Bronchial epithelial cell (primary cell): ENCODE measurements around the gene ARHGDIB. TPM values are rescaled to one million over a fixed set of nuclear protein-coding genes. Genes with fewer than 3 reads are reported as not detected.

ENCODE experiments used
- DNase-seq: peaks from one replicate; pipeline ENCODE4 v3.0.0-alpha.2; 2010; ENCODE audit warnings: low read depth
- FAIRE-seq: peaks from 2 replicates; lab custom pipeline; 2011; peaks lifted over from hg19 to GRCh38; lab: Jason Lieb, UNC
- H3K27me3 ChIP-seq: 2 replicates; pipeline ENCODE4 v1.5.1; 2011; ENCODE audit warnings: low read length; ENCODE audit not compliant: control insufficient read depth, insufficient read depth
- H3K36me3 ChIP-seq: 2 replicates; pipeline ENCODE4 v1.5.1; 2011; ENCODE audit warnings: low read length; ENCODE audit not compliant: control insufficient read depth, insufficient read depth
- H3K4me3 ChIP-seq: 2 replicates; pipeline ENCODE4 v1.5.1; 2011; ENCODE audit warnings: mild to moderate bottlenecking, low read depth, low read length, control low read depth
- CTCF ChIP-seq: IDR thresholded peaks from 2 replicates; pipeline ENCODE4 v1.5.1; 2011; ENCODE audit warnings: mild to moderate bottlenecking, moderate library complexity, low read length, control low read depth, inconsistent platforms; ENCODE audit not compliant: insufficient read depth, severe bottlenecking
- total RNA-seq: library from RNA; depleted of rRNA; stranded (reverse); fragments of >200 nt; gene quantifications from 2 replicates; pipeline ENCODE4 v1.2.1, GENCODE V29; 2014

ARHGDIB gene
- total RNA-seq, 1 donor from 2014 or later, result 0.53 TPM

- Histone ChIP-seq H3K36me3 (no peaks in the 10 kb centered on the region), H3K4me3 (no peak overlapping the region), H3K27me3 (no peaks in the 10 kb centered on the region)
- DNase-seq (no peak), FAIRE-seq (no peak)
- TF ChIP-seq CTCF, result no peak
Observed at GRCh38 chr12:14994610-14995009, 33.2 kb upstream of the ARHGDIB start.

- Histone ChIP-seq H3K36me3 (no peaks in the 10 kb centered on the region), H3K4me3 (no peak overlapping the region), H3K27me3 (no peaks in the 10 kb centered on the region)
- no peak for TF ChIP-seq CTCF
- FAIRE-seq (no peak), DNase-seq (peak; percentile 15)
Observed at GRCh38 chr12:14993537-14994266, 32.3 kb upstream of the ARHGDIB start.

GRCh38 chr12:14993117-14993516 is 31.7 kb upstream of the ARHGDIB start:
- no peaks in the 10 kb centered on the region for H3K36me3 ChIP-seq
- FAIRE-seq, result no peak
- H3K4me3 ChIP-seq, result no peak overlapping the region
- peak; percentile 24 for DNase-seq
- no peak for TF ChIP-seq CTCF
- no peaks in the 10 kb centered on the region for H3K27me3 ChIP-seq

- TF ChIP-seq CTCF, result no peak
- H3K4me3 ChIP-seq, result no peak overlapping the region
- DNase-seq (no peak), FAIRE-seq (no peak)
- no peaks in the 10 kb centered on the region for H3K27me3 ChIP-seq
- no peaks in the 10 kb centered on the region for H3K36me3 ChIP-seq
Observed at GRCh38 chr12:14992673-14993072, 31.3 kb upstream of the ARHGDIB start.

GRCh38 chr12:14991069-14991468 is 29.7 kb upstream of the ARHGDIB start:
- FAIRE-seq, result no peak
- DNase-seq, result no peak
- no peak overlapping the region for H3K4me3 ChIP-seq
- no peaks in the 10 kb centered on the region for H3K27me3 ChIP-seq
- H3K36me3 ChIP-seq, result no peaks in the 10 kb centered on the region
- no peak for TF ChIP-seq CTCF

GRCh38 chr12:14989790-14990189 is 28.4 kb upstream of the ARHGDIB start:
- TF ChIP-seq CTCF, result no peak
- no peak for FAIRE-seq
- no peaks in the 10 kb centered on the region for H3K36me3 ChIP-seq

More at GRCh38 chr12:14989790-14990189, 28.4 kb upstream of the ARHGDIB start:
- DNase-seq, result no peak
- H3K27me3 ChIP-seq, result no peaks in the 10 kb centered on the region
- H3K4me3 ChIP-seq, result no peak overlapping the region
